Non-pigmented ciliary epithelial cell (primary cell): ENCODE data around the gene SMPD2.

Experiments
- DNase-seq: peaks from one replicate; pipeline ENCODE4 v3.0.0-alpha.2; 2010; ENCODE audit warnings: low read depth

The SMPD2 gene

GRCh38 chr6:109440331-109441068 lies at the start of gene SMPD2, which contains the start of gene PPIL6:
Gene SMPD2, plus strand, starts transcription at chr6:109440724. Its CDS starts 398 bp downstream, at chr6:109441122.
Gene PPIL6, minus strand, starts transcription at chr6:109440628. Its CDS starts 38 bp downstream, at chr6:109440590.
- DNase-seq: no peak

DNA sequence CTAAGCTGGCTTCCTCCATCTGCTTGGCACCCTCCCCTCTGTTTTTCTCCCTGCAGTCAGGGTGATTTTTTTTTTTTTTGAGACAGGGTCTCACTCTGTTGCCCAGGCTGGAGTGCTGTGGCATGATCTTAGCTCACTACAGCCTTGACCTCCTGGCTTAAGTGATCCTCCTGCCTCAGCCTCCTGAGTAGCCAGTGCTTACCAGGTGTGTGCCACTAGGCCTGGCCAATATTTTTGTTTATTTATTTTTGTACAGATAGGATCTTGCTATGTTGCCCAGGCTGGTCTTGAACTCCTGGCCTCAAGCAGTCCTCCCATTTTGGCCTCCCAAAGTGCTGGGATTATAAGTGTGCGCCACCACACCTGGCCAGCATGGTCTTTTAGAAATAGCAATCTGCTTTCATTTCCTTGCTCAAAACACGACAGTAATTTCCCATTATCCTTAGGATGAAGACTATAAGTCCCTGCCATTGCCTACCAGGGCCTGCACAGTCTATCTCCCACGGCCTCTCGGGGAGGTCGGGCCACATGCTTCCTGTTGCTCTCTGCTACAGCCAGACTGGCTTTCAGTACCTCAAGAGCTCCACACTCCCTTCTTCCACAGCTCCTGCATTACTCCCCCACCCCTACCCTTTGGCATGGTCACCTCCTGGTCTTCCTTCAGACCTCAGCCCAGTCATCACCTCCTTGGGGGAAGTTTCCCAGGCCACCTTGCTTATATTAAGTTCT lies 47.2 kb upstream of the SMPD2 start:
- no peak for DNase-seq

DNA sequence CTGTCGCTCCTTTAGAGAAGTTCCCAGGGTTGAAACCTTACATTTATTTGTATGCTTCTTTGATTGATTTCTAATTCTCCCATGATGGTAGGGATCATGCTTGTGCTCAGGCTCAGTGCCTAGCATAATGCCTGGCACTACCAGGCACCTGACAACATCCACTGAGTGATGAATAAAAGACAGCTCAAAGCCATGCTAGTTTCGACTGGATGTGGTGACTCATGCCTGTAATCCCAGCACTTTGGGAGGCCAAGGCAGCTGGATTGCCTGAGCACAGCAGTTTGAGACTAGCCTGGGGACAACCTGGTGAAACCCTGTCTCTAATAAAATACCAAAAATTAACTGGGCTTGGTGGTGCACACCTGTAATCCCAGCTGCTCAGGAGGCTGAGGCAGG lies 46.6 kb upstream of the SMPD2 start:
- DNase-seq: no peak

DNA sequence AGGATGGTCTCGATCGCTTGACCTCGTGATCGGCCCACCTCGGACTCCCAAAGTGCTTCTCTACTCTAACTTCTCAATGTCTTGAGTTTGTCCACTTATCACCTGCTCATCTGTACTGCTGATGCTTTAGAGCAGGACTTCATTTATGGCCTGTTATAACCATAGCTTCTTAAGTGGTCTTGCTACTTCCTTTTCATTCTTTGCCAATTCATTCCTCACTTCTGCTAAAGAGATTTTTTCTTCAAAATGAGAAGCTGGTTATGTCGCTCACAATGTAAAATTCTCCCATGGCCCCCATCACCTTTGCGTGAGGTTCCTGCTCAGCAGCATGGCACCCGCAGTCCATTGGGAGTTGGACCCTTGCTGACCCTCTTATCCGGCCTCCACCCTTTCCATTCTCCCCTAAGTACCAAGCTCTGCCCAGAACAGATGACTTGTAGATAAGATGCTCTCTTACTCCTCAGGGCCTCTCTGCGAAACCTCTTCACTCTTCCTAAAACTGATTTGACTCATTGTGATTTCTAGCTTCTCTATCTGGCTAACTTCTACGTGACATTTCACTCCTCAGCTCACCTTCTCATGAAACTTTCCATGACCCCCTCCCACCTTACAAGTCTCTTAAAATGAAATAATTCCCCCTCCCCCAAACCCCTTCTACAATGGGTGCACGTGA lies 44.3 kb upstream of the SMPD2 start:
- no peak for DNase-seq

DNA sequence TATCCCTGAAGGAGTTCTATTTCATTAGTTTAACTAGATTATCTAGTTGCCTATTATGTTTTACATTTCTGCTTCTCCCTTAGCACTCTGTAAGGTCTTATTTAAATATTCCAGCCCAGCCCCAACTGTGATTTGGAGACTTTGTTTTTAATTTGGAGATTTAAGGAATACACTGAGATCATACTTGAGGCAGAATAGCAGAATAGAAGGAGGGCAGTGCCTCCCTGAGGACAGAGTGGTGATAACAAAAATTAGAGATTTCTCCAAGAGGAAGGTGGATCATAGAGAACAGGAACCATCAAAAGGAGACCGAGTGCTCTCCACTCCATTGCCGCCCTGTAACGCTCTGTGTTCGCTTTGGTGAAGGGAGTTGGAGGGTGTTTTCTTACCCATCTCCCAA lies 43.5 kb upstream of the SMPD2 start:
- DNase-seq: no peak

DNA sequence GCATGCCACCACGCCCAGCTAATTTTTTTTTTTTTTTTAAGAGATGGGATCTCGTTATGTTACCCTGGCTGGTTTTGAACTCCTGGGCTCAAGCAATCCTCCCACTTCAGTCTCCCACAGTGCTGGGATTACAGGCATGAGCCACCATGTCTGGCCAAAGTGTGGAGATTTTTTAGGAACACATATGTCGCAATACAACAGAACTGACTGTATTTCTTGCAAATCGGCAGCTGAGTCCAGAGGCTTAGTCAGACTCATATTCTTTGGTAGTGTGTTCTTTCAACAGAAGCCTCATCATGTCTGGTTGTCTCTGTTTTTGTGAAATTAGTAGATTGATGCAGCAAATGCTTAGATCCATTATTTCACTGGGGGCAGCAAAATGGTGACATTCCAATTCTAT lies 34.3 kb upstream of the SMPD2 start:
- DNase-seq: no peak

- DNase-seq: no peak
Observed at GRCh38 chr6:109411034-109411433, 29.5 kb upstream of the SMPD2 start.

DNA sequence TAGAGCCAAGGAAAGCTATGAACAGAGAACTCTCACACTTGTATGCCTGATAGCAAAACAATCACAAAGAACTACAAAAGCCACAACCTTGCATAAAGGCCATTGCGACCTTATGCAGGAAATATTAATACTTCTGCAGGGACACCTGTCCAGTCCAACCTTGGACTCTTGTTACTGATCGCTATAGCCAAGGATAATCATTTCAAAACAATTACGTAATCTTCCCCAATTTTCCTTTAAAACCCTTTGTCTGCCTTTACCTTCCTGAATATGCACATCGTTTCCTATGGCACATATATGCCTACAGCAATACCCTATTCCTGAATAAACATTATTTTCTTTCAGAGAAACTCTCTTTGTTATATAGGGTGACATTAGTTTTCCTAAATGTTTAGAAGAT lies 22.9 kb upstream of the SMPD2 start:
- DNase-seq: no peak

- no peak for DNase-seq
Observed at GRCh38 chr6:109420751-109421150, 19.8 kb upstream of the SMPD2 start.

- DNase-seq: no peak
Observed at GRCh38 chr6:109421184-109421583, 19.3 kb upstream of the SMPD2 start.

- DNase-seq: no peak
Observed at GRCh38 chr6:109424946-109425345, 15.6 kb upstream of the SMPD2 start.

DNA sequence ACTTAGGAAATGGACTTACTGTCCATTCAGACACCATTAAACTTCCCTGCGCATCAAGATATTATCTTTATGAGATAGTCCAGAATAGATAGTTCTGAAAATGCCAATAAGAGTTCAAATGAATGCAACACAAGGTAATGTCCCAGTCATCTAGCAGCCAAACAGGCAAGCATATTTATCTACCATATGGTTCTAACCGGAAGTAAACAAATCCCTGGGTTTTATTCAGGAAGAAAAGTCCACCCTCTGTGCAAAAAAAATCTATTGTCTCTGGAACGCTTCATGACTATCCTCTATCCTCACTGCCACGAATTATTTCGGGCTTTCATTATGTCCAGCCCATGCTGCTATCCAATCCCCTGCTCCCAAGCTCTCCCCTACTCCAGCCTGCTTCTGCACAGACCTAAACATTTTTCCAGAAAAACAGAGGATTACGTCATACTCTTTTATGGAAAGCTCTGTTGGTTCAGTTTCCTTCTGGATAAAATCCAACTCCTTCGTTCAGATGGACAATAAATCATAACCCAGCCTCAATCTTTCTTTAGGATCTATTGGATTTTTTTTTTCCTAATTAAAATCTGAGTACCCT lies 11.5 kb upstream of the SMPD2 start:
- DNase-seq: no peak

DNA sequence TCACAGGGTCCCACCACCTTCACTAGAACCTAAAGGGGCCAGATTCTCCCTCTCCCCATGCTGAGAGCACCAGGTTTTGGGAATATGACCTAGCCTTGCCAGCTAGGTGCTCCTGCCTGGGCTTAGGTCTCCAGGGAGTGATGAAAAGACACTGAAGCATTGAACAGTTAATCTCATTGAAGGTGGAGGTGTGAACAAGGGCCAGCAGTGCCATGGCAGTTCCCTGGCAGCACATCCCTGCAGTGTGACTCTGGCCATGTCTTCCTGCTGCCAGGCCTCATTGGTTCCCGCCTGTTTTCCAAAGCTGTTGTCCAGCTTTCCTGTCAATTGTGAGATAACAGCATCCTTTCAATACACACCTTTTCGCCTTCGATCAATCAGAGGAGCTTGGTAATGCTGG lies 11.0 kb upstream of the SMPD2 start:
- no peak for DNase-seq

- DNase-seq: no peak
Observed at GRCh38 chr6:109434456-109434855, 6.1 kb upstream of the SMPD2 start.

DNA sequence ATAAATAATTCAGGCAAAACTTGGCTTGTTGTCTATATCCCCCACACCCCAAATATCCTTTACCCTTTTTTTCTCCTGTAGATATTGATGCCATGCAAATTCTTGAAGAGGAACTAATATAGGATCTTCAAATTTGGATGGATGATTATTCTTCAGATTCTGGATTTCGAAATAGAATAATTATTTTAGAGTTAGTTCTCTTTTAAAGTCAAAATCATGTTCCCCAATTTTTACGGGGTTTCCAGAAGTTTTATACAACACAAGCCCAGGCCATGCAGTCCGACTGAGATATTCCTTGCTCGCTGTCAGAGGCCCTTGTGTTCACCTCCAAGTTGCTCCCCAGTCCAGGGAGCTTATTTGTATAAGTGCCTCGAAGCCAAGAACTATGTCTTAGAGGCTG lies 4.5 kb upstream of the SMPD2 start:
- no peak for DNase-seq

DNA sequence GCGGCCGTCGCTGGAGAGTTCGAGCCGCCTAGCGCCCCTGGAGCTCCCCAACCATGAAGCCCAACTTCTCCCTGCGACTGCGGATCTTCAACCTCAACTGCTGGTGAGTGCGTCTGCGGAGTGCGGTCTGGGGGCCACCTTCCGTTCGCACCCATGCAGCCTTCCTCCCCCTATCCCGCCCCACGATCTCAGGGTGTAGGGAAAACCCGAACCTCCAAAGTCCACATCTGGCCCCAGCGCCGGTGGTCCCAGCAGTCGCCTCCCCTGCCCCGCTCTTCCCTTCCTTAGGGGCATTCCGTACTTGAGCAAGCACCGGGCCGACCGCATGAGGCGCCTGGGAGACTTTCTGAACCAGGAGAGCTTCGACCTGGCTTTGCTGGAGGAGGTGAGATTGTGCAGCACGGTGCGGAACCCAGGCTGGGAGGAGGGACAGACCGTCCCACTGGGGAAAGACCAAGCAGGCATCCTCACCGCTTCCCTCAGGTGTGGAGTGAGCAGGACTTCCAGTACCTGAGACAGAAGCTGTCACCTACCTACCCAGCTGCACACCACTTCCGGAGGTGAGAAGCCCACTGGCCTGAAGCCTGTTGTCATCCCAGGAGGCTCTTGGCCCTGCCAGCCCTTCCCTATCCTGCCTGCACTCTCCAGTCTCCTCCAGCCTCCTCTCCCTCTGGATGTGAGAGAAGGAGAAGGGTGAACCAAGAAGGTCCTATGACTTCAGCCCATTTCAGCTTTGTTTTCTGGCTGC lies 719 bp downstream of the SMPD2 start:
- no peak for DNase-seq

DNA sequence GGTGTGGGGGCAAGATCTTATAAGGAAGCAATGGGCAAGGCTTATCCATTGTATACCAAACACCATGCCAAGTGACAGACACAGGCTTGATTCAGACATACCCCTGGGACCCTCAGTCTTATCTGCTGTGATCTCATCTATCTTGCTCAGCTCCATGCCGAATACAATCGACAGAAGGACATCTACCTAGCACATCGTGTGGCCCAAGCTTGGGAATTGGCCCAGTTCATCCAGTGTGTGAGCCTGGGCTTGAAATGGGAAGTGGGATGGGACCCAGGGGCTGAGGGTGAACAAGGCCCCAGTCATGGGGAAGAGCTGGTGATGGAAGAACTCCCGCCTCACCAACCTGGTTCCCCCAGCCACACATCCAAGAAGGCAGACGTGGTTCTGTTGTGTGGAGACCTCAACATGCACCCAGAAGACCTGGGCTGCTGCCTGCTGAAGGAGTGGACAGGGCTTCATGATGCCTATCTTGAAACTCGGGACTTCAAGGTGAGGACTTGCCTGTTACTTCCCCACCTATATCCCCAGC lies 1.9 kb downstream of the SMPD2 start:
- no peak for DNase-seq

DNA sequence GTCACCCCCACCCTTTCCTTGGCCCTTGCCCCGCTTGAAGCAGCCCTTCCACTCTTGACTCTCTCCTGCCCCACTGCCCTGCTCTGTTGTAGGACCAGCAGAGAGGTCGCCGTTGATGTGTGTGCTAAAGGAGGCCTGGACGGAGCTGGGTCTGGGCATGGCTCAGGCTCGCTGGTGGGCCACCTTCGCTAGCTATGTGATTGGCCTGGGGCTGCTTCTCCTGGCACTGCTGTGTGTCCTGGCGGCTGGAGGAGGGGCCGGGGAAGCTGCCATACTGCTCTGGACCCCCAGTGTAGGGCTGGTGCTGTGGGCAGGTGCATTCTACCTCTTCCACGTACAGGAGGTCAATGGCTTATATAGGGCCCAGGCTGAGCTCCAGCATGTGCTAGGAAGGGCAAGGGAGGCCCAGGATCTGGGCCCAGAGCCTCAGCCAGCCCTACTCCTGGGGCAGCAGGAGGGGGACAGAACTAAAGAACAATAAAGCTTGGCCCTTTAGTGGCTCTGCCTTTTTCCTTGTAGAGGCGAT lies 3.0 kb downstream of the SMPD2 start:
- no peak for DNase-seq

GRCh38 chr6:109445382-109445781 lies 4.9 kb downstream of the SMPD2 start:
- DNase-seq: no peak

DNA sequence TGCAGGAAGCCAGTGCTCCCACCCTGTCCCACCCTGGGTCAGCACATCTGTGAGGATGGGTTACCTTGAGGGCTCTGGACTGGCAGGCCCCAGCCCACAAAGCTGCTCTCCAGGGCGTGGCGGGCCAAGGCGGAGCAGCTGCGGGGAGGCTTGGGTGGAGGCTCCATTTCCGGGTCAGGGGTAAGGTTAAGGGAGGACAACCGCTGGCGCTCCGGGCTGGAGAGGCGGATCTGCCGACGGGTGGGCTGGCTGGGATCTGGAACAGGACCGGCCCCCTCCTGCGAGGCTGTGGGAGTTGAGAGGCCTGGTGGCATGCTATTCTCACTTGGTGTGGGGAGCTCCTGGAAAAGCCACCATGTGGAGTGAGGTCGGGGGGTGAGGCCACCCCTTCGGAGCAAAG lies 5.5 kb downstream of the SMPD2 start:
- no peak for DNase-seq

- DNase-seq: no peak
Observed at GRCh38 chr6:109446541-109446940, 6.0 kb downstream of the SMPD2 start.
